ENCODE data around the gene PITHD1. TPM values are rescaled to one million over a fixed set of nuclear protein-coding genes. Genes with fewer than 3 reads are reported as not detected.
"Not testable (repeated sequence)": the region's sequence is repeated elsewhere in the genome, so short reads cannot be mapped to it uniquely, and the experiment has no call there.

Gene PITHD1
- total RNA-seq, 2 donors from 2014 or later: 42.9 to 57.0 TPM

GRCh38 chr1:23827717-23828116, 49.5 kb downstream of the PITHD1 start:
- H3K27ac ChIP-seq: no peak overlapping the region
- H3K4me1 ChIP-seq (ENCODE audit: control insufficient read depth in 1 of 2, low read depth in 2 of 2): peaks cover 6 to 14% of the 10 kb centered on the region in 2 donors
- H3K9me3 ChIP-seq: no peaks in the 10 kb centered on the region
- no peak for ATAC-seq (ENCODE audit: insufficient number of reproducible peaks, low FRiP score, low read depth)
- no peaks in the 10 kb centered on the region for H3K36me3 ChIP-seq
- H3K27me3 ChIP-seq (replicated peaks; ENCODE audit: insufficient read depth): no peaks in the 10 kb centered on the region
- TF ChIP-seq CTCF (IDR thresholded peaks at IDR 0.05): no peak
- no peak overlapping the region for H3K4me3 ChIP-seq
- no peak for DNase-seq (ENCODE audit: low spot score)

GRCh38 chr1:23834156-23834555, 55.9 kb downstream of the PITHD1 start:
- not testable (repeated sequence) for DNase-seq (ENCODE audit: low spot score); H3K27ac ChIP-seq; H3K4me3 ChIP-seq; H3K36me3 ChIP-seq; H3K9me3 ChIP-seq; H3K27me3 ChIP-seq (replicated peaks; ENCODE audit: insufficient read depth); ATAC-seq (ENCODE audit: insufficient number of reproducible peaks, low FRiP score, low read depth); H3K4me1 ChIP-seq (ENCODE audit: control insufficient read depth in 1 of 2, low read depth in 2 of 2)

- H3K27me3 ChIP-seq (replicated peaks; ENCODE audit: insufficient read depth): no peaks in the 10 kb centered on the region
- H3K4me1 ChIP-seq (ENCODE audit: control insufficient read depth in 1 of 2, low read depth in 2 of 2): peaks cover 4 to 5% of the 10 kb centered on the region in 2 donors
- H3K36me3 ChIP-seq: no peaks in the 10 kb centered on the region
- ATAC-seq (ENCODE audit: insufficient number of reproducible peaks, low FRiP score, low read depth) (no peak), DNase-seq (ENCODE audit: low spot score) (no peak)
- no peak for TF ChIP-seq CTCF (IDR thresholded peaks at IDR 0.05)
- no peaks in the 10 kb centered on the region for H3K9me3 ChIP-seq
- H3K4me3 ChIP-seq: no peak overlapping the region
- H3K27ac ChIP-seq: no peak overlapping the region
Observed at GRCh38 chr1:23836037-23836436, 57.8 kb downstream of the PITHD1 start.

Other genes starting within 250 kb of the PITHD1 start
- gene E2F2, start 247.2 kb upstream of the PITHD1 start, total RNA-seq: under 1 TPM; 0.14 to 0.35 TPM
- 100 to 1,000 TPM; 309 to 692 TPM for gene ID3, start 218.9 kb upstream of the PITHD1 start, total RNA-seq
- 100 to 1,000 TPM; 433 to 469 TPM for gene RPL11, start 86.6 kb upstream of the PITHD1 start, total RNA-seq
- gene ELOA, start 34.9 kb upstream of the PITHD1 start, total RNA-seq: 10 to 100 TPM; 23.3 to 40.6 TPM
- 10 to 100 TPM; 29.6 to 37.2 TPM for gene LYPLA2, start 12.7 kb downstream of the PITHD1 start, total RNA-seq
- gene GALE, start 22.3 kb downstream of the PITHD1 start, total RNA-seq: 10 to 100 TPM in 1 of 2 donors, 1 to 10 TPM in 1; 8.3 to 10.0 TPM
- gene HMGCL, start 47.0 kb downstream of the PITHD1 start, total RNA-seq: 10 to 100 TPM; 27.6 to 31.7 TPM
- 10 to 100 TPM; 30.5 to 70.8 TPM for gene FUCA1, start 89.9 kb downstream of the PITHD1 start, total RNA-seq
- under 1 TPM in 1 of 2 donors, not detected in 1; 0.41 TPM for gene CNR2, start 134.9 kb downstream of the PITHD1 start, total RNA-seq
- gene PNRC2, start 181.4 kb downstream of the PITHD1 start, total RNA-seq: 100 to 1,000 TPM in 1 of 2 donors, 10 to 100 TPM in 1; 77.6 to 143 TPM
- gene SRSF10, start 201.9 kb downstream of the PITHD1 start, total RNA-seq: 100 to 1,000 TPM in 1 of 2 donors, 10 to 100 TPM in 1; 73.9 to 126 TPM

Measured in thoracic aorta (tissue), 2 donors.